WTC11 (cell line): Measurements from ENCODE around the gene GAS6.

Experiments used
- CTCF ChIP-seq: fragments of 200-600 bp; IDR thresholded peaks from 2 replicates; pipeline ENCODE4 v1.8.0; 2022; ENCODE audit warnings: antibody characterized with exemption
- IRF2 ChIP-seq: sonication (generic); formaldehyde crosslinking; IDR thresholded peaks from 2 replicates; pipeline ENCODE4 v1.8.0; 2022; ENCODE audit warnings: low read depth, missing genetic modification reagents, borderline replicate concordance
- MAX ChIP-seq: sonication (generic); formaldehyde crosslinking; IDR thresholded peaks from 2 replicates; pipeline ENCODE4 v1.8.0; 2022; ENCODE audit warnings: mild to moderate bottlenecking, missing genetic modification reagents

- TF ChIP-seq IRF2 (CRISPR knock-in tag) (no peak), MAX (CRISPR knock-in tag) (no peak), CTCF (no peak)
These were observed 32.8 kb downstream of the GAS6 start for GRCh38 chr13:113831061-113831460.
